Stimulated activated CD4-positive, alpha-beta T cell treated with anti-CD3 and anti-CD28 coated beads, Interleukin-1b, Interleukin-23, amount 100 ng/mL, for 24 hours (primary cell): Measurements from ENCODE around the gene TRABD2B.

Experiments
- DNase-seq, 4 experiments: peaks; one replicate each; pipeline ENCODE4 v3.0.0-alpha.2; 2020; ENCODE audit warnings: low read depth in 4 of 4, low spot score in 1 of 4

The TRABD2B gene

DNA sequence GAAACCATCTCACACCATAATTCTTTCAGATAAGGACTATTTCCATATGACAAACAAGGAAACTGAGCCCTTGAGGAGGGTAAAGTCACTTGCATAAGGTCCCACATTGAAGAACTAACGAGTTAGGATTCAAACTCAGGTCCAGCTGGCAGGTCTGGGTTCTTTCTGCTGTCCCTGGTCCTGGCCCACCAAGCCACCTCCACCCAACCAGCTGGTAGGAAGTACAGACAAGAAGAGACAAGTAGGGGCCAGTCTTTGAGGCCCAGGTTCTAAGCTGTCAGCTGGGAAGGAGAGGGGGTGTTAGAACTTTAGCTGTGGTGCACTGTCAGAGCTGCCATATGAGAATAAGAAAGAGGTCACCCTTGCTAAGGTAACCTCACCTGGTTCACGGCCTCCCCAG, 188.6 kb downstream of the TRABD2B start:
- DNase-seq = no peak

DNA sequence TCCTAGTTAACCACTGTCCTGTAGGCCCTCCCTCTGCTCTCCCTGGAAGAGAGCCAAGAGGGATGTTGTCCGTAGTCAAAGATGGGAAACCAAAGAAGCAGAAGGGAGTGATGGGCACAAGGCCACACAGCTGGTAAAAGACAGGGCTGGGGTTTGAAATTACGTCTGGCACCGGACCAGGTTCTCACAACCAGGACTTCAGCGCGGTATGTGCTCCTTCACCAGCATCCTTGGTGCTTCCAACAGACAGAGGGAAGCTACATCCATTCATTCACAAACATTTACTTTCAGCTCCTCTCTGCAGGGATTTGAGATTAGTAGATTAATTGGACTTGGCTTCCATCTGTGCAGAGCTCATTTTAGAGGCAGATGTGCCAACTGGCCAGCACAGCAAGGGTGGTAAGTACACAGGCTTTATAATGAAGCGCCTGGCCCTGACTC, 191.2 kb downstream of the TRABD2B start:
- no peak for DNase-seq

DNA sequence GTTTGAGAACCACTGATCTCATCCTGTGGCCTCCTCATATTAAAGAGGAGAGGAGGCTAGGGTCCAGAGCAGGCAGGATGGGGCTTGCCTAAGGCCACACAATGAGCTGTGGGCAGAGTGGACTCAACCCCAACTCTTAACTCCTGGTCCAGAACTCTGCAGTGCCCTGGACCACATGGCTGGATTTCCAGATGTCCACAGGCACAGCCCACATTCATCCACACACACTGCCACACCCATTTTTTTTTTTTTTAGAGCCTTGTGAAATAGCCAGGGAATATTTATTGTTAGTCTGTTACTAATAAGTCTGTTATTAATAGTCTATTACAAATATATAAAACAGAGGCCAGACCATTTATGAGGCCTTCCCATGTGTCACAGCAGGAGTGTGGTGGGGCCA, 192.2 kb downstream of the TRABD2B start:
- DNase-seq = no peak

DNA sequence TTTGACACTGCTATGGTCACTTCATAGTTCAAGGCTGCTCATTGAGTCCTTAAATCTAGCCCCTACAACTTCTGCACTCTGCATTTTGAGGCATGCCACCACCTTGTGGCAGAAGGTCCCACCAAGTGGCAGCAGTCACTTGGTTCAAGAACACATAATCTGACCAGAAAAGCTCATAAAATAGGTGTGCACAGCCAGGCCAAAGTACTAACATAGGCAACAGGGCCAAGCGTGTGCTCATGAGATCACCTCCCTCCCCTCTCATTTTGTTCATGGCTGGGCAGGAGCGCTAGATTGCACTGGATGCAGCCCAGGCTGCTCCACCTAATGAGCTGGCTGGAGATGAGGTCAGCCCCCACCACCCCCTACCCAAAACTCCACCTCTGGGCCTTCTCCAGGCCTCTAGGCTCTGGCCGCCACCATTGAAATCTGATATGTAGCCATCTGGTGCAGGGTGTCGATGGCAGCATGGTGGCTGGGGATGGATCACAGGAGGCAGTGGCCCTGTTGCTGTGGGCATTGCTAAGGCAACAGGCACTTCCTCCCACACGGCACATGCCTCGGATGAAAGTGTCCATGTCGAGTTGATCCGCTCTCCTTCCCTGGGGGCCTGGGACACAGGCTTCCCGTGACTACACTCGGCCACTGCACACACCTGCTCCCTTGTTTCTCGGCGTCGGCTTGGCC, 193.2 kb downstream of the TRABD2B start:
- no peak for DNase-seq

DNA sequence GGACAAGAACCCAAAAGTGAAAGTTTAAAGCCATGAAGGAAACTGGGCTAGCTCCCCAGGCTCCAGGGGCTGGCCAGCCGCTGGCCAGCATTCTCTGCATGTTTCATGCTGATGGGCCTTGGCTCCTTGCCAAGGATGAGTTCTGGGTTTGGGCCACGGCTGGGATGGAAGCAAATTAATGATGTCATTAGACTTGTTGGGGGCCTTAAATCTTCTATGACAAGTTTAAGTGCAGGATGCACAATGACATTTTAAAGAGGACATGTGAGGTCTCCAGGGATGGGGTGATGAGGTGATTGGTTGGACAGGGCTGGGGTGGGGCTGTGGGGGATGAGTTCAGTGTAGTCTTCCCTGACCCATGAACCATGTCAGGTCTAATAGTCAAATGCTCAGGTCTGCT, 199.6 kb downstream of the TRABD2B start:
- no peak for DNase-seq

DNA sequence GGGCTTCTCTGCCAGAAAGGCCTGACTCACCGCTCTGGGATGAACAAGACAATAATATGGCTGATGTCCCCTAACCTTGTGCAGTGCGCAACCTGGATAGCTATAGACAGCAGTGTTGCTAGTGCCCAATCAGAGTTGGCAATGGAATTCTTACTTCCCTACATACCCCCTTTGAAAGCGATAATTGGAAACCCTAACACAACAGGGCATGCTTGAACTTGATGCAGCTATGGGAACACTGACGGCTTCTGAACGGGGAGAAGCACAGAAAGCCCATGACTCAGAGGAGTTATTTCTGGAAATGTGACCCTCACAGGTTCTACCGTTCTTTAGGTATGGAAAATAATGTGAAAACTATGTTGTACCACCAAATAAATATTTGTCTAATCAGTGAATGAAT, 200.6 kb downstream of the TRABD2B start:
- no peak for DNase-seq

DNA sequence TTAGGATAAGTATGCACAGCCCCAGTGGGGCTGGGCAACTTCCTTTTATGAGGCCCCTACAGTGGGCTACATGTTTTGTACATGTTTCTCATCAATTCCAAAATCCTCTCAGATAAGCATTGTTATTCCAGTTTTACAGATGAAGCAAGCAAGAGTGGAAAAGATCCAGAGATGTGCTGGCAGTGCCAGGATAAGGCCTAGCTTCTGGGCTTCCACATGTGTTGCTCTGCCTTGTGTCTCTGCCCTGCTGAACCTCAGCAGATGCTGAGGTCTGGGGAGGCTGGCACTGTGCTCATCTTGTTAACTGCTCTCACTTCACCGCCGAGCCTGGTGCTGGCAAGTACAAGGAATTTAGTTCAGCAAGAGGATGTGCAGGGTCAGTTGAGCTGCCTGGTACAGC, 202.1 kb downstream of the TRABD2B start:
- no peak for DNase-seq

DNA sequence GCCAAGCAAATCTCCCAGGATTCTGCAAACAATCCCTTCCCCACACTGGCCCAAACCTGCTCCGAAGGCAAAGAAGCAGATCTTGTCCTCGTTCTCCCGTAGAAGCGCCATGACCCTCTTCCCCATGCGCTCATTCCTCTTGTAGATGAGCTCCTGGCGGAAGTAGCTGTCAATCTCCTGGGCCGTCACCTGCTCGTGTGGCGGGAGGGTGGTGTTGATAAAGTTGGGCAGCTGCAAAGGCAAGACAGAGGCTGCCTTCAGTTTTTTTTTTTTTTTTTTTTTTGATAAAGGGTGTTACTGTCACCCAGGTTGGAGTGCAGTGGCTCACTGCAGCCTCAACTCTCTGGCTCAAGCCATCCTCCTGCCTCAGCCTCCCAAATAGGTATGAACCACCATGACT, 202.7 kb downstream of the TRABD2B start:
- no peak for DNase-seq

DNA sequence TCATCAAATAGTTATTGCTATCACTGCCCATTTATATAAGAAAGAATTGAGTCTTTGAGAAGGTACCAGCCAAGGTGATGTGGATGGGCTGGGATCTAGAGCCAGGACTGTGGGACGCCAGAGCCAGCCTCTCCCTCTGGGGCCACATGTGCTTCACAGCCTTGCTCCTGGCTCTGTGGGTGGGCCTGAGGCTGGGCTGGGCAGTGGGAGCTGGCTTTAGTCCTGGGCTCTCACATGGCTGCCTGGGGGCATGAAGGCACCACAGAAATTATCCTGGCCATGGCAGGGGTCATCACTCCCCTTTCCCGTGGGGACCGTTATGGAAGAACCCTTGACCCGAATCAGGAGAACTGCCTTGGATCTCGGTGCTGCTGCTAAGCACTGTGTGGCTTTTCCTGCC, 203.1 kb downstream of the TRABD2B start:
- no peak for DNase-seq

DNA sequence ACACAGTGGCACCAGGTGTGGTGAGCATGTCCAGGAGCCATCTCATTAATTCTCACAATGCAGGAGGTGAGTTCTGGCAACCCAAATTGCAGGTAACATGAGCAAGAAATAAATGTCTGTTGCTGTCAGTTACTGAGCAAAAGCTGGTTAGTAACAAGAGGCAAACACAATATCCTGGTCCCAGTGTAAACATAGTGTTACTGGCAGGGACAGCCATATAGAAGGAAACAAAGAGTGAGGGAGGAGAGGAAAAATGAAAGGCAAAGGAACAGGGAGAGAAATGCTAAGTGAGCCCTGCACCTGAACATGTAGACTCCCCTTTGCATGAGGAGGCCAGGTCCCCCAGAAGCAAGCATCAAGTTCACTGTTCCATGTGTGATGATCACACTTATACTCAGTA, 203.6 kb downstream of the TRABD2B start:
- DNase-seq = no peak

DNA sequence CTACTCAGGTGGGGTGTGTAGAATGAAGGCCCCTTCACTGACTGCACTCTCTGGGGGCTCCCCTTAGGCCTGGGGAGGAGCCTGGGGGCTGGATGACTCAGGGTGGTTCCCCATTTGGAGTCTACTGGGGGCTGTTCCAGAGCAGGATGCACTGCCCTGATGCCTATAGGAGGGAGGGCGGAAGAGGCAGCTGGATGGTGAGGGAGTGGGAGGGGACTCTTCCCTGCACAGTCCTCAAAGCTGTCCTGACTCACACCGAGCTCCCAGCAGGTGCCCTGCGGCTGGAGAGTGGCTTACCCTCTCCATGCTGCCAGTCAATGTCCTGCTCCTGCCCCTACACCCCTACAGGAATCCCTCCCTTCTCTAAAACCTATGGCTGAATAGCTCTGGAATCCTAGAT, 204.4 kb downstream of the TRABD2B start:
- no peak for DNase-seq

DNA sequence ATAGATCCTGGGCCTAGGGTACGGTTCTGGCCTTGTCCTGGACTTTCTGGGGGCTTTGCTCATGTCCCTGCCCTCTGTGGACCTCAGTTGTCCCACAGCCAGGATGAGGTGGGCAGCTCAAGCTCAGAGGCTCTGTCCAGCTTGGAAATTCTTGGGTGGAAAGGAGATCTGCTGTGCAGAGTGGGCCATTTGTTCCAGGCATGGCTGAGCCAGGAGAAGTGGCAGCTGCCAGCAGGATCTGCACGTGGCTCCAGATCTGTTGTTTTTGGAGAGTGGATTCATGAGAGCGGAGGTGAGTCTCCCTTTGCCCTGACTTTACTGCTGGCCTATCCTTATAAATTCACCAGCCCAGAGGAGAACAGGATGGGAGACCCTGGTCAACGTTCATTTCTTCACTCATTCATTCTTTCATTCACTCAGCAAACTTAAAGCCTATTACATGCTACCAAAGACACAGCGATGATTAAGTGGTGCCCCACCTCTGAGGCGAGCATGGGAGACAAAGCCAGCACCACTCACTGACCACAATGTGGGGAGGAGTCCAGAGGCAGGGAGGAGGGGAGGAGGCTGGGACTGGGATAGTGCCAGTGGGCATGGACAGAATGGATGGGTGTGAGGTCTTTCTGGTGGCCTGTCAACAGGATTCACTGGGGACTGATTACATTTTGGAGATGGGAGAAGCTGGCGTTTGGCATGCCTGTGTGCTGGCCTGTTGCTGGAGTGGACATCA, 205.1 kb downstream of the TRABD2B start:
- DNase-seq = no peak

DNA sequence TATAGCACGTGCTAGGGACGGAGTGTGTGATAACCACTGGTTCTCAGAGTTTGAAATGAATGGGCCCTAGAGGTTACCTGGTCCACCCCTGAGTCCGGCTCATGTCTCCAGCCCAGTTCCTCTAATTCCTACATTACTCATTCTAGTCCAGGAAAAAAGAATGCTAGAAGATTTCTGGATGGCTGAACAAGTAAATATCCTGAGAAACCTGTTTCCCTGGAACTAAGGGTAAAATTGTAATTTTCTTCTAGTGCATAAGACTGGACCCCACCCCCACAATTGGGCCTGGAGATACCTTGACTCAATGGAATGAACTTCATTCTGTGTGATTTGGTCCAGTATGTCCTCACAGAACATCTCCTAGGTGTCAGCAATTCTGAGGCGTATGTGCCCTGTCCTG, 208.4 kb downstream of the TRABD2B start:
- DNase-seq = no peak

DNA sequence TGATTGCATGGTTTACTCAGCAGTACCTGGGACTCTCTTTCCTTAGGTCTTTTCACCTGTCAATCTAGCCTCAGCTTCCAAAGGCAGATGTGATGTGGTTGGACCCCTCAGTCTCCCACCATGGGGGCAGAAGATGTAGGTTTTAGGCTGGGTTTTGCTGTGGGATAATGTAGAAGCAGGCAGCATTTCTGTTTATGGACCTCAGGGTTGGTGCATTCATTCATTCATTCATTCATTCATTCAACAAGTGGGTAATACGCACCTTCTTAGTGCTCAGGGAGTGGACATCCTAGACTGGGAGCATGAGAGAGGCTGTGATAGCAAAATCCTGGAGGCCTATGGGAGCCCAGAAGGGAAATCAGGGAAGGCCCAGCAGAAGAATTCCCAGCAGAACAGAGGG, 209.6 kb downstream of the TRABD2B start:
- DNase-seq = no peak

DNA sequence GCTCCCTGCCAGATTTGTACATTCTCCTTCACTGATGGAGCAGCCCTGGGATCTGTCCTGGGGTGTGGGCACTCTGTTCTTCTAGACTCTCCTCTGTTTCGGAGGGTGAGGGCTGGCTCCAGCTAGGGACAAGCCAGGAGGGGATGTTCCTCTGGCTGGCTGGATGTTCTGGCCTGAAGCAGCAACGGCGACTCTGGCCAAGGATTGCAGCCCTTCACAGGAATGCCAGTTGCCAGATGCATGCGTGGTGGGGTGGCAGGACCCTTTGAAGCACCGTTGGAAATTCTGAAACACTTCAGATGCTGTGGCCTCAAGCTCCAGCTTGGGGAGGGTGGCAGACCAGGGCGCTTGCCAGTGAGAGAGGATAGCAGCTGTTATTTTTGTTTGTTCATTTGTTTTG, 210.9 kb downstream of the TRABD2B start:
- DNase-seq = no peak

DNA sequence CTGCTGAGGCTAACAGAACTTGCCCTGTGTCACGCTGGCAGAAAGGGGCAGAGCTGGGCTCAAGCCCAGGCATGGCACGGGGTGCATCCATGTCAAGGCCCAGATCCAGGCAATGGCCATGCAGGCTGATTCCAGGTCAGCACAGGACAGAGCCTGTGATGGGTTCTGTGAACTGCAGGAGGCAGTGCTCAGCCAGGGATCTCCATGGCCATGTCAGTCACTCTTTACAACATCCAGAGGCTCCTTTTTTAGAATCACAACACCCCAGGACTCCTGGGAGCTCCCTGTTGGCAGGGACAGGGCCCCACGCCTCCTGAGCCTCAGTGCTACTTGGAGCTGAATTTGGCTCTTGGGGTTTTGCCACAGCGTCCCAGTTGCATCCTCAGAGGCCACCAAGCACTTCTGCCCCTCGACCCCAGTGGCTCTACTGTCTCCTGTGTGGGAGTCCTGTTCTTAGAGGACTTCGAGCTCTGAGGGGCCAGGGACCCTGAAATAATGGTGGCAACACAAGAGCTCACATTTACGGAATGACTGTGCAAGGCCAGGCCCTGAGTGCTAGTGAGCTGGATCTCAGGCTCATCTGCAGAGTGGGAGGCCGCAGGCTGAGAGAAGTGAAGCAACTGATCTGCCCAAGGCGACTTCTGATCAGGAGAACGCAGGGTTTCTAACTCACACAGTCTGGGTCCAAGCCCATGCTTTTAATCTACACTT, 211.5 kb downstream of the TRABD2B start:
- DNase-seq = no peak

DNA sequence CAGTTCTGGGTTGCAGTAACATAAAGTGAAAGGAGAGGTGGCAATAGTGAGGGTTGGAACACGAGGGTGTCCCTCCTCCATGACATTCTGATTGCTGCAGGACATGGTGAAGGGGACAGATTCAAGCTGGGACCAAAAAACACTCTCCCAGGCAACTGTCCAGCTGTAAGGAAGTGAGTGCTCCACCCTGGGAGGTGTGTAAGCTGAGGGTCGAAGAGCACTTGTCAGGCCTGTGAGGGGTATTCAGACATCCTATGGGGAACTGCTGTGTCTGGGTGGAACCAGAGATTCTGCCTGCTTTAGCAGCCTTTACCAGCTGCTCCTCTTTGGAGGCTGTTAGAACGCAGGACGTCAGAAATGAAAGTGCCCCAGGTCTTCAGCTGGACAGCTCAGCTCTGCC, 212.1 kb downstream of the TRABD2B start:
- no peak for DNase-seq

DNA sequence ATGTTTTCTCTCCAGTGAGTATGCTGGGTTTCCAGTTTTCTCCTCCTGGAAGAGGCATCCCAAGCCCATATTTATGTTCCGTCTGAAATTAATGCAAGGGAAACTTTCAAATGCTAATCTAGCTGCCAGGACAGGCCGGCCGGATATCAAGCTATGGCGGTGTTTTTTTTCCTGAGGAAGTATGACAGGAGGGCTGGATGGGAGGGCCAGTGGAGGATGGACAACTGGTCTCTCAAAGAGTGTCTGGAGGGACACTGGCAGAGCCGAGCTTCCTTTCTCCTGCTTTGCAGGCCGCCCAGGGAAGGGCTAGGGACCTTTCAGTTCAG, 212.7 kb downstream of the TRABD2B start:
- no peak for DNase-seq

DNA sequence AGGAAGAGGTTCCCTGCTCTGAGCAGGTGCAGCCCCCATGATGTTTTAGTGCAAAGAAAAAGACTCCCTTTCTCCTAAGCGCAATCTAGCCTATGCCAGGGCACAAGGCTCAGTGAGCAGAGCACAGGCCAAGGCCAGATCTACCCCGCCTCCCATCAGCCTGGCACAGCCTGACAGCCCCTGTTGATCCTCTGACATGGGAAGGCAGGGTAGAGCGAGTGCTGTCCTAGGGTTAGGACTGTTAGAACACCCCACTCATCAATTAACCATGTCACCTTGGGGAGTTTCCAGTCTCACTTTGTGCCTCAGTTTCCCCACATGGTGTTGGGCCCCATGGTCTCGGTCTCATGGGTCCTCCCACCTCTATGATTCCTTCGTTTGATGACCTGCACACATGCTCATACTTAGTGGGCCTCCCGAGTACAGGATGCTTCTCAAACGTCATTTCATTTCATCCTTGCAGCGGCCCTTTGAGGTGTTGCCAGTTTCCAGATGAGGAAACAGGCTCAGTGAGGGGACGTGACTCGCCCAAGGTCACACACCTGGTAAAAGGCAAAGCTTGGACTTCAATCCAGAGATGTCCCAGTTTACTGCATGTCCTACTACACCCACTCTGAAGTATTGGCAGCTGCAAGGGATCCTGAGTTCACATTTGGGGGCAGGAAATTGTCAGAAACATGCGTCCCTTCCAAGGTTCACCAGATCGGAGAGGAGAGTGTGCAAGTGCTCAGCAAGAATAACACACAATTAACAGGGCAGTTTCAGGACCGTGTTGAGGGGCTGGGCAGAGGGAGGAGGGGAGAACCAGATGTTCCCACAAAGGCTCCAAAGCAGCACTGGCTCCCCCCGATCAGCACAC, 213.3 kb downstream of the TRABD2B start:
- no peak for DNase-seq

DNA sequence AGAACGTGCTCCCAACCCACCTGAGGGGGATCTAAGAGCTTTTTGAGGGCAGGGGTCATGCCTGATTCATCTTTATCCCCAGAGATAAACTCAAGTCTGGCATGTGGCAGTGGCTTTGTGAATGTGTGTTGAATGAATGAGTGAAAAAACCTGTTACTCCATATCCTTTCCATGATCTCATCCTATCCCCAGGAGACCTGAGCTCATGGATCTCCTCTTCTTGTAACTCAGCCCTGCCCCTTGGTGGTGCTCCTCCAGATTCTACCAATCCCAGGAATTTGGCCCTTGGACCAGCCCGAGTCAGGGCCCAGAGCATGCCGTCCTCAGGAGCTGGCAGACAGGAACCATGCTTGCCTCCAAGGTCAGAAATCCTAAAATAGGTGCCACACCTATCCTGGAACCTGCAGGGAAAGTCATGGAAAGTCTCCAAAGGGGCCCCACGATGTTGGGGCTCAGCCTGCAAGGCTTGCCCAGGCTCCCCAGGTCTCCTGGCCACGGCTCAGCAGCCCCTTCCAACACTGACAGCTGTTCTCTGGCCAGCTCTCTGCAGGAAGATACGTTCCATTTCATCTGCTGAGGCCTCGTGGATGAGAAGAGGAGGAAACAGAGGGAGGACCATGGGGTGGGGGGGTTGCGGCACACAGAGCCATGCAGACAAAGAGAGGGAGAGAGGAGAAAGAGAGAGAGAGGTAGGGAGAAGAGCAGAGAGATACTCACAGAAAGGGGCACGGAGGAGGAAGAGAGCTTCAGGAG, 214.6 kb downstream of the TRABD2B start:
- DNase-seq = no peak
